ENCODE measurements around the gene SPEG.

The SPEG gene

DNA sequence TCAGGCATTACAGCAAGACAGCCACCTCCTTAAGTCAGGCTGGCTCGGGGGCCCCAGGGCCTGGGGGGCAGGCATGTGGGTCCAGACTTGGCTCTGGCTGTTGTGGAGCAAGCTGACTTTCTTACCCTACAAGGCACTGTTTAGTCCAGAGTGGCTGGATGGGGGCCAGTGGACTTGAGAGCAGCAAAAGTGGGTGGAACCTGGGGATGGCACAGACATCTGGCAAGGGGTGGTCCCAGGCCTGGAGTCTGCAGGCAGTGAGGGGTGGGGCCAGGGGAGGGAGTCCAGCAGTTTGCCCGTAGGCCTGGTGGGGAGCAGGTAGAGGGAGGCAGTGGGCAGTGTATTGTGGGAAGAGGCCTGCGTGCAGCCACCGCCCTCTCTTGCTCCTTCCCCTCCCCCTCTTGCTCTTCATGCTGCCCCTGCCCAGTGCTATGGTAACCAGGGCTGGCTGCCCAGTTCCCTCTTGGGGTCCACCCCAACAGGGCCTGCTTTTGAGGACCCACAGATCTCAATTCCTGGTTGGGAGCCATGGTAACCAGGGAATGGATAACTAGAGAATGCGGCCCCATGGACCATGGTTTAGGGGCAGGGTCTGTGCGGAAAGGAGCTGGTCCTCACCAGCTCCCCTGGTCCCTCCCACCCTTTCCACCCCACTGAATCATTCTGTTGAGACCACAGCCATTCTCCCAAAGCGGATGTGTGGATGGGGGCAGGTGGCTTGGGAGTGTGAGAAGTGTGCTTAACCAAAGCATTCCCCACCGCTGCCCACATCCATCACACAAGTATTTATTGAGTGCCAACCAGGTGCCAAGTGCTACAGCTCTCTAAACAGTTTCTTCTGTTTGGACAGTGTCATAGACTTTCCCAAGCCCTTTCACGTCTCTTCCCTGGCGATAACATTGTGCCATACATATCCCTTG is 19.3 kb downstream of the SPEG start:
- DNase-seq (ENCODE audit: low read depth) = peak; percentile 91
- peak overlapping the region; percentile 17 for H3K4me3 ChIP-seq (ENCODE audit: low read depth, low read length)

DNA sequence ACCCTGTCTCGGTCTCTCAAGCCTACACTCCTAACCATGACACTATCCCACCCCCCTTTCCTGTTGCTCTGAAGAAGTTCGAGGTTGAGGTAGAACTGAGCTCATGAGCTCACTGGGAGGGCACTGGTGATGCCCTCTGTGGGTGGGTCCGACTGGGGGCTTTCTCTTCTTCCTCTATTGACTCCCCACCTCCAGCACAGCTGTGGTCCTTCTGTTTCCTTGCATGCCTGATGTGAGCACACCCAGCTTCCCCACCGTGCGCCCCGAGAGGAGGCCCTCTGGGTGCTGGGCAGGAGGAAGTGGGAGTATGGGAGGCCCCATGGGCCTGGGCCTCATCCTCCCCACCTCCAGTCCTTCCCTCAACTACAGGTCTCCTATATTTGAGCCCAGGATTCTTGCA is 20.9 kb downstream of the SPEG start:
- DNase-seq (ENCODE audit: low read depth) = no peak
- no peak overlapping the region for H3K4me3 ChIP-seq (ENCODE audit: low read depth, low read length)

DNA sequence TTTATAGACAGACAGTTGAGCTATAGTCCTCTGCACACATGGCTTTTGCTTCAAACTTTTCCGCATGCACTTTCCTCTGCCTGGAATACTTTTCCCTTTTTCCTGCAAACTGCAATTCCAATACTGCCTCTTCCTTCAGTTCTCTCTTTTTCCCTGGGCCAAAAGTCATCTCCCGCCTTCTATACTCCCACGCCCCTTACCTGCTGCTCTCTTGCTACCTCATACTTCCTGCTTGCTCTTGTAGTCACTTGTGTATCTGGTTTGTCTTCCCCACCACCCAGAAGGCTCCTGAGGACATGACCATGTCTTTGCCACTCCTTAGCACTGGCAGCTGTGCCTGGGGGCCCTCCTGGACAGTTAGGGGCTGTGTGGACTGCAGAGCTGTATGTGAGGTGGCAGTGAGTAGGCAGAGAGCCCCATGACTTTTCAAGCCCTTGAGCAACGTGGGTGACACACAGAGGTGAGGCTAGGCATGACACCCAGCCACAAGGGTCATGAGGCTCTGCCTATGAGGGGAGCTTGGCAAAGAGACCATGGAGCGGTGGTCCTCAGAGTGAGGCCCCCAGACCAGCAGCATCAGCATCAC is 23.2 kb downstream of the SPEG start:
- no peak for DNase-seq (ENCODE audit: low read depth)
- no peak overlapping the region for H3K4me3 ChIP-seq (ENCODE audit: low read depth, low read length)

DNA sequence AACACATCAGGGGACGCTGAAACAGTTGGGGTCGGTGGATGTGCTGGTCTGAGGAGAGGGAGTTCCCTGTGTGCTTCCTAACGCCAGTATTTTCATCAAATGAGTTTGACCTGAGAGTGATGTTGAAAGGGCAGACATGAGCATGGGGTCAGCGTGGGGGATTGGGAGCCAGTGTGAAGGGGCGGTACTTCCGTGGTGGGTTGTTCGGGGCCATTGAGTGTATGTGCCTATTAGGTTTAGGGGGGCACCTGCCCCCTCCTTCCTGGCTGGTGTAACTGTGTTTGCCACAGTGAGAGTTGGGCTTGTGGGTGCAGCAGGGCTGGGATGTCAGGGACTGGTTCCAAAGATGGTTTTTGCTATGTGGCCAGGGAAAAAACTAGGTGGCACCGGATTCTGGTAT is 24.4 kb downstream of the SPEG start:
- DNase-seq (ENCODE audit: low read depth) = no peak
- no peak overlapping the region for H3K4me3 ChIP-seq (ENCODE audit: low read depth, low read length)

DNA sequence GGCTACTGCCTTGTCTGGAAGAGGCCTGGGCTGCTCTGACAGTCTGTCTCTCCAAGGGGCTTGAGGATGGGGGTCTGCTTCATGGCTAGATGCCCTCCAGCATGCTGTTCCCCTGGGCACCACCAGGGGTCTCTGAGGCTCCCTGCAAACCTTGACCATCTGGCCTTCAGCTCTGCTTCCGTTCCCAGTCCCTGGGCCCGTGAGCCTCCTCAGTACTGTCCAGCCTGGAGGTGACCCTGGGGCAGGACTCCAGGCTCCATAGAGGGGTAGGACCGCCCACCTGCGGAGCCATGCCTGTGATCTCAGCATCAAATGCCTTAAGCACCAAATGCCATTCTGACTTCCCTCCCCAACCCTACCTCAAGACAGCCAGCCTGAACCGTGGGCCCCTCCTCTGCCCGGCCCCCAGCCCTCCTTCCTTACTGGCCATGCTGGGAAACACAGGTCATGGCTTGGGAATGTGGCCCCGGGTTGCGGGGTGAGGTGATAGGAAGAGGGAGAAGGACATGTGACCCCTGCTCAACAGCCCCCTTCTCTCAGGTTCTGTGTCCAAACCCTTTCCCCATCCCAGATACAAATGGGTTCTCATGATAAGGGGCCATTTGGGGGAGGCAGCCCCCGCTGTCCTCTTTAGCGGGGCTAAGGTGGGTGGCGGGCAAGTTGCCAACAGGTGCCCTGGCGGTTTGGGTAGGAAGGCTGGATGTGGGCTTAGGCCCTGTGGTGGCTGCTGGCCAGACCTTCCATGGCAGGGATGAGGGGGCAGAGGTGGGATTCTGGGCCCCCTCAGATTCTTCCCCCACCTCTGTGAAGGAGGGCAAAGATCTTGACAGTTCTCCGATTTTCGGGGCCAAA is 25.0 kb downstream of the SPEG start:
- H3K4me3 ChIP-seq (ENCODE audit: low read depth, low read length) = no peak overlapping the region
- DNase-seq (ENCODE audit: low read depth) = no peak

DNA sequence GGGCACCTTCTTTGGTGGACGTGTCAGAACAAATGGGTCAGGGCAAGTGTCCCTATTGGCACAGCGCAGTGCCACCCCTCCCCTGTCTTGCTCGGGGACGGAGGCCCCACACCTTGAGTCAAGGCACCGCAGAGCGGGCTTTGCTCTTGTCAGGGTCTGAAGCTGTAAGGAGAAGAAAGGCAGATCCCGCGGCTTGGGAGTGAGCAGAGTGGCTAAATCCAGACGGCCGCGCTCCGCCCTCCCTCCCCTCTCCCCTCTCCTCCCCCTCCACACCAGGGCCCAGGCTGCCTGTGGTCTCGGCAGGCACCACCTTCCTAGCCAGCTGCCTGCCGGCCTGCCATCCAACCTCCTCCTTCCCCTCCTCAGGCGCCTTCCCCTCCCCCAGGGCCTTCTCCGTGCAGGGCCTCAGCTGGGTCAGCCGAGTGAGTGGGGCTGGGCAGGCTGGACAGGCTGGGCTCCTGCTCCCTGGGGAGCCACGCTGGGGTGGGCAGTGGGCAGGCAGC is 25.8 kb downstream of the SPEG start:
- DNase-seq (ENCODE audit: low read depth) = peak; percentile 85
- no peak overlapping the region for H3K4me3 ChIP-seq (ENCODE audit: low read depth, low read length)

DNA sequence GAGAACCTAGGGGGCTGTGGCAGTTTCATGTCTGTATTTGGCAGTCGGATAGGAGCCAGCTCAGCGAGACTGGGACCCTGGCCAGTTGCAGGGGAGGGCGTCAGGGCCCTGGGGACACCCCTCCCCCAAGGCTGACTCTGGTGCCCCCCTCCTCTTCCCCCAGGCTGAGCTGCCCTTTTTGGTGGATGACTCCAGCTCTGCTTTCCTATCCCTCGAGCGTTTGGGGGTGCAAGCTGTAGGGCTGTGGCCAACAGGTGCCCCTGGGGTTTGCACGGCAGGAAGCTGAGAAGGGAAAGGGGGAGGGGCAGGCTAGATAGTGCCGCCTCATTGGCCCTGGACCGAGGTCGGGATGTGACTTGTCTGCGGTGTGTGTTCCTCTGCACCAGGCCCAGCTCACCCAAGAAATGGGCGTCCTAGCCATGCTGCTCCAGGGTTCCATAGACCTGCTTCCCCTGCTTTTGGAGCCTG is 26.4 kb downstream of the SPEG start:
- no peak for DNase-seq (ENCODE audit: low read depth)
- H3K4me3 ChIP-seq (ENCODE audit: low read depth, low read length) = no peak overlapping the region

DNA sequence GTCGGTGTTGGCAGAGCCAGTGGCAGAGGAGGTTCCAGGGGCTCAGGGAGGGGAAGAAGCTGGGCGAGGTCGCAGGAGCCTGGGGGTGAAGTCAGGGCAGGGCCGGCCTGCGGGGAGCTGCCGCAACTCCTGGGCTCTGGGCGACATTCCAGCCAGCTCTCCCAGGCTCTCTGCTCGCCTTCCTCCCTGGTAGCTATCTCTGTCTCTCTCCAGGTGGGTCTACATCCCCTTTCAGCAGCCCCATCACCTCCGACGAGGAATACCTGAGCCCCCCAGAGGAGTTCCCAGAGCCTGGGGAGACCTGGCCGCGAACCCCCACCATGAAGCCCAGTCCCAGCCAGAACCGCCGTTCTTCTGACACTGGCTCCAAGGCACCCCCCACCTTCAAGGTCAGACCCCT is 27.0 kb downstream of the SPEG start:
- DNase-seq (ENCODE audit: low read depth) = no peak
- H3K4me3 ChIP-seq (ENCODE audit: low read depth, low read length) = no peak overlapping the region

DNA sequence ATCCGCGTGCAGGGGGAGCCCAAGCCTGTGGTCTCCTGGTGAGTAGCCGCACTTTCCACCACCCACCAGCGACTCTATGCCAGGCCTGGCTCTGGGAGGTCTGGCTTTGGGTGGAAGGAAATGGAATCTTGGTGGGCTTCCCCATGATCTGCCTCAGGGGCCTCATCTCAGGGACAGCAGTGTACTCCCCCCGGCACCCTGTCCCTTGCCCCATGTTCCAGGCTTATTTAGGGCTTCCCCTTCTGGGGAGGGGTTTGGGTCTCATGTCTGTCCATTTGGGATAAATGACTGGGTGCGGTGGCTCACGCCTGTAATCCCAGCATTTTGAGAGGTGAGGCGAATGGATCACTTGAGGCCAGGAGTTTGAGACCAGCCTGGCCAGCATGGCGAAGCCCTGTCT is 27.7 kb downstream of the SPEG start:
- no peak for DNase-seq (ENCODE audit: low read depth)
- H3K4me3 ChIP-seq (ENCODE audit: low read depth, low read length) = no peak overlapping the region

DNA sequence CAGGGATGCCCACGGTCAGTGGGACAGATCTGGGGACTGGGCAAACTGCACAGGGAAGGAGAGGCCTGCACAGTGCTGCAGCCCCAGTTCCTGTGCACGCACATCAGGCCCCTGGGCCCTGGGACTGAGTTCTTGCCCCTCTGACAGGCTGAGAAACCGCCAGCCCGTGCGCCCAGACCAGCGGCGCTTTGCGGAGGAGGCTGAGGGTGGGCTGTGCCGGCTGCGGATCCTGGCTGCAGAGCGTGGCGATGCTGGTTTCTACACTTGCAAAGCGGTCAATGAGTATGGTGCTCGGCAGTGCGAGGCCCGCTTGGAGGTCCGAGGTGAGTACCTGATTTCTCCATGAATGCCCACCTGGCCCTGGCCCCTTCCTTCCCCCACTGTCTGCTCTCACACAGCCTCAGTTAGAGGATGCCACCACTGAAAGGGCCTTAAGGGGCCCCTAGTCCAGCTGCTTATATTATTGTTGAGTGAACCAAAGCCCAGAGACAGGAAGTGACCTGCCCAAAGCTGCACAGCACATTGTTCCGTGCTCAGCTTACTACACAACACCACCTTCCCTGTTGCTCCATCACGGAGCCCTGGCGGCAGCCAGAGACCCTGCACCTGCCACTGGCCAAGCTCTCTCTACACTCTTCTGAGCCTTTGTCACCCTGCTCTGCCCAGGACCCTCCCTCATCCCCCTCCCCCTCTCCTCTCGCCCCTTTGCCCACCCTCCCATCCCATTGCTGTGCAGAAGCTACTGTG is 29.8 kb downstream of the SPEG start:
- DNase-seq (ENCODE audit: low read depth) = no peak
- H3K4me3 ChIP-seq (ENCODE audit: low read depth, low read length) = no peak overlapping the region

DNA sequence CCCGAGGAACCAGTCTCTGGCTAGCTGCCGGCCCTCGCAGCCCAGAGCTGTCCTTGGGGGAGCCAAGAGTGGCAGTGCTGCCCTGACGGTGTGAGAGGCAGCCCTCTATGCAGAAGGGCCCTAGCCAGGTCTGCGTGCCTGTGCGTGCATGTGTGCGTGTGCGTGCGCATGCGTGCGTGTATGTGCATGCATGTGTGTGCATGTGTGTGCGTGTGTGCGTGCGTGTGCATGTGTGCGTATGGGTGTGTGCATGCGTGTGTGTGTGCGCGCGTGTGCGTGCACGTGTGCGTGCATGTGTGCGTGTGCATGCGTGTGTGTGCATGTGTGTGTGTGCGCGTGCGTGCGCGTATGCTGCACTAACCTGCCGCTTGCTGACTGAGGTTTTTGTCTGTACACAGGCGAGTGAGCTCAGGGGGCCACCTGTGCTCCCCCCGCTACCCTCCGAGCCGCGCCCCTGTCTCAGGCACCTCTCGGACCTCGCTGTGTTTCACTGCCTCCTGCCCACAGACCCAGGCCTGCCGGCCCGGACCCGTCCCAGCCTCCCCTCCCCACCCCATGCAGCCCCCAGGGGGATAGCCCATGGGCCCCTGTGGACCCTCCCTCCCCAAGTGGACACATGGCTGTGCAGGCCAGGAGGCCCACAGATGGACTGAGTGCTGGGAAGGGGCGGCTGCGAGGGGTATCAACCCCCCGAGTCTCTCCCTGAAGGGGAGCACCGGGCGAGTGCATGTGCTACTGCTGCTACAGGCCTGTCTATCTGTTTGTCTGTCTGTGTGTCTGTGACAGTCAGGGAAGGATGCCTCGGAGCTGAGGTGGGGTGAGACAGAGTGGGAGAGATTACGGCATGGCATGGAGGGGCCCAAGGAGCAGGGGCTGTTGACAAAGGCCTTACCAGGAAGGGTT is 31.3 kb downstream of the SPEG start:
- no peak overlapping the region for H3K4me3 ChIP-seq (ENCODE audit: low read depth, low read length)
- no peak for DNase-seq (ENCODE audit: low read depth)

DNA sequence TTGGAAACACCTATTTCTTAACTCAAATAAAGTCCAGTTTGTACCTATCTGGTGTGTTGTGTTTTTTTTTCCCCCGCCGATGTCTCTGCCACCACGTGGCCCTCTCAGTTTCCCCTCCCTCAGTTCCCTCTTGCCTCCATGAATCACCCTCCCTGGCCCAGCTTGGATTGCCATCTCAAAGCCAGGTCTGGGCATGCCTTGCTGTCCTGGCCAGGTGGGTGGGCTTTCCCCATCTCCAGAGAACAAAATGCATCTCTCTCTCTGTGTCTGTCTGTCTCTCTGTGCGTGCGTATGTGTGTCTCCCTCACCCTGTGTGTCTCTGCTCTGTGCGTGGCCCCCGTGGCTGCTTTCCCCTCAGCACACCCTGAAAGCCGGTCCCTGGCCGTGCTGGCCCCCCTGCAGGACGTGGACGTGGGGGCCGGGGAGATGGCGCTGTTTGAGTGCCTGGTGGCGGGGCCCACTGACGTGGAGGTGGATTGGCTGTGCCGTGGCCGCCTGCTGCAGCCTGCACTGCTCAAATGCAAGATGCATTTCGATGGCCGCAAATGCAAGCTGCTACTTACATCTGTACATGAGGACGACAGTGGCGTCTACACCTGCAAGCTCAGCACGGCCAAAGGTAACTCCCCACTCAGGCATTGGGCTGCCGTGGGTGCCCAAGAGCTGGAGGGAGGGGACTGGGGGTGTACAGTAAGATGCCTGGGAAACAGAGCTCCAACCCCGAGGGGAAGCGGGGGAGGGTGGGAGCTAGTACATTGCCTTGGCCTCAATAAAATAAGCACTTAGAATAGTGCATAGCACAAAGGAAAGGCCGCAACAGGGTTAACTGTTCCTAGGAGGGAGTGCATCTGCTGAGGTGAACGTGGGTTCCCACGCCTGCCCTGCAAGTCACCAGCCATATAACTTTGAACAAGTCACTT is 32.4 kb downstream of the SPEG start:
- no peak for DNase-seq (ENCODE audit: low read depth)
- no peak overlapping the region for H3K4me3 ChIP-seq (ENCODE audit: low read depth, low read length)

DNA sequence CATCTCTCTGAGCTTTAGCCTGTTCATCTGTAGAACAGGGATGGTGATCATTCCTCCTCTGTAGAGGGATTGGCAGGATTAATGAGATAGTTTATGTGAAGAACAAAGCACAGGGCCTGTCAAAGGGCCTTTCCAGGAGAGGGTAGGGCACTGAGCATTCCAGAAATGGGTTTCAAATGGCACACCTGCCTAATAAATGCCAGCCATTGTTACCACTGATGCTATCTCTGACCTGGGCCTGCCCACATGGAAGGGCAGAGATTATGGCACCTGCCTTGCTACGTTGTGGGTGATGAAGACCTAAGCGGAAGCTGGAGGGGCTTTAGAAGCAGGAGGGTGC is 33.1 kb downstream of the SPEG start:
- DNase-seq (ENCODE audit: low read depth) = no peak
- H3K4me3 ChIP-seq (ENCODE audit: low read depth, low read length) = no peak overlapping the region

DNA sequence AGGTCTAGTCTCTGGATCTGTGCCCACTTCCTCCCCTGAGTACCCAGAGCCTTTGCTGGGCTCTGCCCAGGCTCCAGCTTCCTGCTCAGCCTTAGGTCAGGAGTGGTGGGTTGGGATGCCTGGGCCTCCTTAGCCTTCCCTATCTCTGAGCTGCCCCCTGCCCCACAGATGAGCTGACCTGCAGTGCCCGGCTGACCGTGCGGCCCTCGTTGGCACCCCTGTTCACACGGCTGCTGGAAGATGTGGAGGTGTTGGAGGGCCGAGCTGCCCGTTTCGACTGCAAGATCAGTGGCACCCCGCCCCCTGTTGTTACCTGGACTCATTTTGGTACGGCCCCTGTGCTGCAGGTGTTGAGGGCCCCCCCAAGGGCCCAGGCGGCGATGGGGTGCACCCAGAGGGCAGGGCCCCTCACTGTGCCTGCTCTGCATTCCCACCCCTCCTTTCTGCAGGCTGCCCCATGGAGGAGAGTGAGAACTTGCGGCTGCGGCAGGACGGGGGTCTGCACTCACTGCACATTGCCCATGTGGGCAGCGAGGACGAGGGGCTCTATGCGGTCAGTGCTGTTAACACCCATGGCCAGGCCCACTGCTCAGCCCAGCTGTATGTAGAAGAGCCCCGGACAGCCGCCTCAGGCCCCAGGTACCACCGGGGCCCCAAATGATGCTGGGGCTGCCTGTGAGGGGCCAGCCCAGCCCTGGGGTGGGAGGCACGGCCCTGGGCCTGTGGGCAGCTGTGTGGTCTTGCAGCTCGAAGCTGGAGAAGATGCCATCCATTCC is 34.0 kb downstream of the SPEG start:
- H3K4me3 ChIP-seq (ENCODE audit: low read depth, low read length) = no peak overlapping the region
- no peak for DNase-seq (ENCODE audit: low read depth)

DNA sequence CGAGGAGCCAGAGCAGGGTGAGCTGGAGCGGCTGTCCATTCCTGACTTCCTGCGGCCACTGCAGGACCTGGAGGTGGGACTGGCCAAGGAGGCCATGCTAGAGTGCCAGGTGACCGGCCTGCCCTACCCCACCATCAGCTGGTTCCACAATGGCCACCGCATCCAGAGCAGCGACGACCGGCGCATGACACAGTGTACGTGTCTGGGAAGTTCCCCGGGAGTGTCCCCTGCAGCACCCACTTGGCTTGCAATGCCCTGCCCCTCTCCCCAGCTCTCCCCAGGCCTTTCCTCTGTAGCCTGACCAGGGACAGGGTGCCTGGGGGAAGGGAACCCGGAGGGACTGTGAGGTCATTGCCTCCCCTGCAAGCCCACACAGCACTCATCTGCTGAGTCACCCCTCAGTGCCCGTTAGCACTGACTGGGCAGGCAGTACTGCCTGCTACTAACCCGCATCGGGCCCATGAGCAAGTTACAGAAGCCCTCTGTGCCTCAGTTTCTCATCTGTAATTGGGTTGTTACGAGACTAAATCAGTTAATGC is 34.6 kb downstream of the SPEG start:
- no peak overlapping the region for H3K4me3 ChIP-seq (ENCODE audit: low read depth, low read length)

DNA sequence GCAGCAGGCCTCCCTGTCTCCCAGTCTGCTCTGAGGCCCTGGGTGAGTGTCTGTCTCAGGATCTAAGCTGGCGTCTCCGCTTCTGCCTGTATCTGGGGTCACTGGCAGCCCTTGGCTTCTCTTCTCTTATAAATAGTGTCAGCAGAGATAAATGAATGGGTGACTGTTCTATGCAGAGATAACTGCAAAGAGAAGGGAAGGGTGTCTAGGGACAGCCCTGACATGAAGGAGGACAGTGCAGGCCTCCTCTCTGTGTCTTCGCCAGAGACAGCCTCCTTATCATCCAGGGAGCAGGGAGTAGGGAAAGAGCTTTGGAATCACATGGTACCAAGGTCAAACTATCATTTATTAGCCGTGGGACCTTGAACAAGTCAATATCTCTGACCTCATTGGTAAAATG is 35.8 kb downstream of the SPEG start:
- no peak for DNase-seq (ENCODE audit: low read depth)
- no peak overlapping the region for H3K4me3 ChIP-seq (ENCODE audit: low read depth, low read length)

More for the DNA sequence above, 34.6 kb downstream of the SPEG start:
- no peak for DNase-seq (ENCODE audit: low read depth)

Measured in skeletal muscle cell (primary cell).